Keratinocyte (primary cell): ENCODE measurements around the gene SLAMF8. TPM values are rescaled to one million over a fixed set of nuclear protein-coding genes. Genes with fewer than 3 reads are reported as not detected.

ENCODE experiments used
- DNase-seq: peaks from one replicate; pipeline ENCODE4 v3.0.0-alpha.2; 2011; ENCODE audit warnings: low read depth, missing footprints, low spot score
- FAIRE-seq: peaks from 2 replicates; lab custom pipeline; 2011; peaks lifted over from hg19 to GRCh38; lab: Jason Lieb, UNC
- H2AFZ ChIP-seq: 2 replicates; pipeline ENCODE4 v1.6.0; 2012; ENCODE audit warnings: low read length, control low read depth, inconsistent platforms; ENCODE audit not compliant: control insufficient read depth
- H3K27ac ChIP-seq: 2 replicates; pipeline ENCODE4 v1.5.1; 2011; ENCODE audit warnings: low read length; ENCODE audit not compliant: control insufficient read depth, insufficient read depth
- H3K27me3 ChIP-seq: 3 replicates; pipeline ENCODE4 v1.6.0; 2011; ENCODE audit warnings: low read length; ENCODE audit not compliant: control insufficient read depth, insufficient read depth; ENCODE audit errors: extremely low read depth
- H3K36me3 ChIP-seq, 2 experiments: 2 replicates in 1 of 2; 3 replicates in 1 of 2; pipeline ENCODE4 v1.5.1; 2011; ENCODE audit warnings: low read length in 2 of 2, mild to moderate bottlenecking in 1 of 2; ENCODE audit not compliant: control insufficient read depth in 2 of 2, insufficient read depth in 2 of 2; ENCODE audit errors: extremely low read depth in 1 of 2
- H3K4me1 ChIP-seq: 3 replicates; pipeline ENCODE4 v1.5.1; 2011; ENCODE audit warnings: low read length; ENCODE audit not compliant: control insufficient read depth, insufficient read depth; ENCODE audit errors: extremely low read depth
- H3K4me2 ChIP-seq: 3 replicates; pipeline ENCODE4 v1.6.0; 2011; ENCODE audit warnings: low read depth, low read length; ENCODE audit not compliant: control insufficient read depth, insufficient read depth; ENCODE audit errors: extremely low read depth
- H3K4me3 ChIP-seq, 3 experiments: fragments of 200-600 bp in 1 of 3; sonication (generic) in 1 of 3; 2 replicates in 2 of 3; 3 replicates in 1 of 3; pipeline ENCODE4 v1.5.1; 2011 to 2016; ENCODE audit warnings: low read length in 3 of 3, mild to moderate bottlenecking in 3 of 3, control low read depth in 2 of 3, inconsistent platforms in 1 of 3, low read depth in 1 of 3, mixed read lengths in 1 of 3, mixed run types in 1 of 3, moderate library complexity in 1 of 3; ENCODE audit not compliant: control insufficient read depth in 2 of 3, insufficient read depth in 2 of 3; ENCODE audit errors: extremely low read depth in 1 of 3
- H3K79me2 ChIP-seq: 2 replicates; pipeline ENCODE4 v1.6.0; 2012; ENCODE audit warnings: low read length; ENCODE audit not compliant: control insufficient read depth, insufficient read depth
- H3K9ac ChIP-seq: 3 replicates; pipeline ENCODE4 v1.6.0; 2011; ENCODE audit warnings: low read length; ENCODE audit not compliant: control insufficient read depth, insufficient read depth; ENCODE audit errors: extremely low read depth
- H3K9me1 ChIP-seq: 3 replicates; pipeline ENCODE4 v1.6.0; 2011; ENCODE audit warnings: low read length; ENCODE audit not compliant: control insufficient read depth, insufficient read depth; ENCODE audit errors: extremely low read depth
- H3K9me3 ChIP-seq: 2 replicates; pipeline ENCODE4 v1.5.1; 2012; ENCODE audit warnings: low read depth, low read length; ENCODE audit not compliant: control insufficient read depth
- H4K20me1 ChIP-seq: 3 replicates; pipeline ENCODE4 v1.6.0; 2011; ENCODE audit warnings: low read length; ENCODE audit not compliant: control insufficient read depth, insufficient read depth; ENCODE audit errors: extremely low read depth
- EZH2 ChIP-seq: IDR thresholded peaks from one replicate; pipeline ENCODE4 v1.6.1; 2012; ENCODE audit warnings: inconsistent platforms, mild to moderate bottlenecking, low read length, moderate library complexity
- dilution Hi-C: fragments of 300-500 bp; cut with MboI; formaldehyde crosslinking; loops from one replicate; pipeline ENCODE4 v1.7.0; 2020; ENCODE audit warnings: low sequenced_read_pairs; ENCODE audit not compliant: extremely low pct_ligation_motif_present
- polyA plus RNA-seq, 5 experiments: library from polyadenylated mRNA; depleted of rRNA in 3 of 5; stranded (reverse) in 3 of 5; stranded (forward) in 1 of 5; unstranded in 1 of 5; fragments of >200 nt; gene quantifications; 1 replicate in 1 of 5; 2 replicates in 3 of 5; 3 replicates in 1 of 5; pipeline versions ENCODE4 v1.2.1 to v1.2.3, GENCODE V29; 2011 to 2012; ENCODE audit warnings: missing spikeins in 2 of 5, low read depth in 1 of 5, low replicate concordance in 1 of 5
- TF ChIP-seq, protein P1 (sequence below), 3 experiments: IDR thresholded peaks in 1 of 3; conservative IDR thresholded peaks in 1 of 3; optimal IDR thresholded peaks in 1 of 3; 2 replicates in 2 of 3; 3 replicates in 1 of 3; pipeline versions ENCODE3 to v1.5.1; 2011; ENCODE audit warnings: low read length in 3 of 3, mild to moderate bottlenecking in 3 of 3, moderate library complexity in 2 of 3, control low read depth in 1 of 3, inconsistent platforms in 1 of 3; ENCODE audit not compliant: insufficient read depth in 2 of 3; ENCODE audit errors: extremely low read depth in 1 of 3

SLAMF8 gene
- polyA plus RNA-seq, 1 donor (not counting 4 experiments of a cell fraction or from before 2014, with no cell fraction given): not detected

DNA sequence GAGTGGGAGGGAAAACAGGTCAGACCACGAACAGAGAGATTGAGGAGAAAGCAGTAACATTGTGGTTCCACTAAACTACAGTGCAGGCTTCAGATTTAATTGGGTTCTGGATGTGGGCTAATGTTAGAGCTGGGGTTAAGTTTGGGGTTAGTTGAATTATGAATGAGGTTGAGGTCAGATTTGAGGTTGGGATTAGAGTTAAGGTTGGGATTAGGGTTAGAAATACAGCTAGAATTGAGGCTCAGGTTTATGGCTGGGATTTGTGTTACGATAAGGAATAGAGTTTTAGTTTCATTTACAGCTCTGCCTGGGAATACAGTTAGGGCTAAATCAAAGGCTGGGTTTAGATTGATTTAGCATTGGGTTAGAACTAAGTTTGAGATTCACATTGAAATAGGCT, 37.6 kb downstream of the SLAMF8 start:
- no peak overlapping the region for H3K4me3 ChIP-seq
- dilution Hi-C loops: no loop called here
- no peak overlapping the region for H2AFZ ChIP-seq
- no peaks in the 10 kb centered on the region for H3K27me3 ChIP-seq
- H3K79me2 ChIP-seq: no peaks in the 10 kb centered on the region
- no peak overlapping the region for H3K4me2 ChIP-seq
- H3K27ac ChIP-seq: no peak overlapping the region
- H4K20me1 ChIP-seq: no peaks in the 10 kb centered on the region
- DNase-seq: no peak
- FAIRE-seq: no peak
- no peak for TF ChIP-seq EZH2
- TF ChIP-seq, protein P1, sequence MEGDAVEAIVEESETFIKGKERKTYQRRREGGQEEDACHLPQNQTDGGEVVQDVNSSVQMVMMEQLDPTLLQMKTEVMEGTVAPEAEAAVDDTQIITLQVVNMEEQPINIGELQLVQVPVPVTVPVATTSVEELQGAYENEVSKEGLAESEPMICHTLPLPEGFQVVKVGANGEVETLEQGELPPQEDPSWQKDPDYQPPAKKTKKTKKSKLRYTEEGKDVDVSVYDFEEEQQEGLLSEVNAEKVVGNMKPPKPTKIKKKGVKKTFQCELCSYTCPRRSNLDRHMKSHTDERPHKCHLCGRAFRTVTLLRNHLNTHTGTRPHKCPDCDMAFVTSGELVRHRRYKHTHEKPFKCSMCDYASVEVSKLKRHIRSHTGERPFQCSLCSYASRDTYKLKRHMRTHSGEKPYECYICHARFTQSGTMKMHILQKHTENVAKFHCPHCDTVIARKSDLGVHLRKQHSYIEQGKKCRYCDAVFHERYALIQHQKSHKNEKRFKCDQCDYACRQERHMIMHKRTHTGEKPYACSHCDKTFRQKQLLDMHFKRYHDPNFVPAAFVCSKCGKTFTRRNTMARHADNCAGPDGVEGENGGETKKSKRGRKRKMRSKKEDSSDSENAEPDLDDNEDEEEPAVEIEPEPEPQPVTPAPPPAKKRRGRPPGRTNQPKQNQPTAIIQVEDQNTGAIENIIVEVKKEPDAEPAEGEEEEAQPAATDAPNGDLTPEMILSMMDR (optimal IDR thresholded peaks at IDR 0.05 in 1 of 3, IDR thresholded peaks at IDR 0.05 in 1 of 3, conservative IDR thresholded peaks at IDR 0.05 in 1 of 3; ENCODE audit: extremely low read depth in 1 of 3, insufficient read depth in 2 of 3, low read length in 3 of 3): no peak
- no peaks in the 10 kb centered on the region for H3K9me3 ChIP-seq
- no peaks in the 10 kb centered on the region for H3K36me3 ChIP-seq
- H3K9me1 ChIP-seq: peaks cover 4% of the 10 kb centered on the region
- H3K9ac ChIP-seq: no peak overlapping the region
- peaks cover 63% of the 10 kb centered on the region for H3K4me1 ChIP-seq

DNA sequence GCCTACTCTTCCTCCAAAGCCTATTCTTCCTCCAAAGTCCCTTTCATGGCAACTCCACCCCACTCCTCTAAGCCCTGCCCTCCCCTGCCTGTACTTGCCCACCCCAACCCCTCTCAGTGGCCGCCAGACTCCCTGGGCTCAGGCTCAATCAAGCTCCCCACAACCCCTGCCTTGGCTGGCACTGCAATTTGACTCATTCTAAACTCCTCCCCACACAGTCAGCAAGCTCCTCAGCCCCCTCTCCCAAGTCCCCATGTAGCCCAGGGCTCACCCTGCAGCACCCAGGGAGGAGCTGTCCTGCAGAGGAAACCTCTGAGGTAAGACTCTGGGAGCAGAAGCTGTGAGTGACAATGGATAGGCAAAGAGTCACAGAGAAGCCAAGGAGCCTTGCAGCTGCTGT, 39.4 kb downstream of the SLAMF8 start:
- no peaks in the 10 kb centered on the region for H3K79me2 ChIP-seq
- TF ChIP-seq, protein P1 (optimal IDR thresholded peaks at IDR 0.05 in 1 of 3, IDR thresholded peaks at IDR 0.05 in 1 of 3, conservative IDR thresholded peaks at IDR 0.05 in 1 of 3; ENCODE audit: extremely low read depth in 1 of 3, insufficient read depth in 2 of 3, low read length in 3 of 3): no peak
- no peak for TF ChIP-seq EZH2
- dilution Hi-C loops: no loop called here
- H3K4me3 ChIP-seq: no peak overlapping the region
- H3K9me3 ChIP-seq: no peaks in the 10 kb centered on the region
- no peaks in the 10 kb centered on the region for H4K20me1 ChIP-seq
- H3K4me2 ChIP-seq: peak overlapping the region; percentile 11
- no peaks in the 10 kb centered on the region for H3K36me3 ChIP-seq
- H3K4me1 ChIP-seq: peaks cover 59% of the 10 kb centered on the region
- no peaks in the 10 kb centered on the region for H3K27me3 ChIP-seq
- no peak overlapping the region for H2AFZ ChIP-seq
- H3K9ac ChIP-seq: no peak overlapping the region
- peaks cover 4% of the 10 kb centered on the region for H3K9me1 ChIP-seq
- no peak overlapping the region for H3K27ac ChIP-seq
- peak; percentile 63 for FAIRE-seq
- no peak for DNase-seq
